T-helper 2 cell treated with Interferon-gamma antibody and Interleukin-4, amounts not matched to agents 5 μg/mL and 100 μg/mL, for 36 hours (primary cell): Measurements from ENCODE around the gene ANOS1.

Source experiments
- DNase-seq: peaks from one replicate; pipeline ENCODE4 v3.0.0; 2021; ENCODE audit warnings: low spot score
- H3K27ac Mint-ChIP-seq: one replicate; pipeline ENCODE4 v1.8.0; 2021; ENCODE audit warnings: mild to moderate bottlenecking, mixed read lengths
- H3K27me3 Mint-ChIP-seq: one replicate; pipeline ENCODE4 v1.8.0; 2021; ENCODE audit warnings: low read depth, mixed read lengths
- H3K36me3 Mint-ChIP-seq: one replicate; pipeline ENCODE4 v1.8.0; 2021; ENCODE audit warnings: low read depth, mixed read lengths
- H3K4me1 Mint-ChIP-seq: one replicate; pipeline ENCODE4 v1.8.0; 2021; ENCODE audit warnings: low read depth, mixed read lengths
- H3K4me3 Mint-ChIP-seq: one replicate; pipeline ENCODE4 v1.8.0; 2022; ENCODE audit warnings: mild to moderate bottlenecking, moderate library complexity, mixed read lengths
- H3K9me3 Mint-ChIP-seq: one replicate; pipeline ENCODE4 v1.8.0; 2021; ENCODE audit warnings: mixed read lengths

ANOS1 gene

DNA sequence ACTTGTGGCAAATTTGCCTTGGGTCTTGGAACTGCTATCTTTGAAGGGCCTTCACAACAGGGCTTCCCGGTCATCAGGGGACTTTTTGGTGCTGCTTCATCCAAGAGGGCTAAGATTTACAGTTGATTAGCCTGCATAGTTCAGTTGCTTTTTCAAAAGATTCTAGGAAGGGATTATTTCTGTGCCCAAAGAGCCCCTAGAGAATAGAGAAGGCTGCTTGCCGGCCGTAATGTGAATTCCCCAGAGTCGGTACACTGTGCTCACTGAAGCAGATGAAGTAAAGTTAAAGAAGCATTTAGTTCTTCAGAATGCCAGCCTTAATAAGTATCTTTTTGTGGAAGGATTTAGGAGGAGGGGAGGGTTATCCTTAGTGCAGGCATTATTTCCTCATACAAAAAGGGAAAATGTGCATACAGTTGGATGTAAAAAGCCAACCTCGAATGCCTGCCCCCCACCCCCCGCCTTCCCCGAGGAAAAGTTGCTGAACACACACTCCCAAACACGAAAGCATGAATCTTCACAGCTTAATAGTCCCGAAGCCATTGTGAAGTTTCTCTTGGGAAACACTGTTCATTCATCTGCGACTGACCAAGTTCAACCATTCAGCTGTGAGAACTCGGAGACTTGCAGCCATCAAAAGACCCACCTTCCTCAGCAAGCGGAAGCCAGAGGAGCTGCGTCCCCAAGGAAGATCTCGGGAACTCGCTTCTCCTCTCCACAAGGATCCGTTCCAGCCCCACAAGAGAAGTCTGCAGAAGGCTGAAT lies 47.6 kb downstream of the ANOS1 start:
- Mint-ChIP-seq H3K4me3 (no peak overlapping the region), H3K36me3 (no peaks in the 10 kb centered on the region), H3K4me1 (no peaks in the 10 kb centered on the region), H3K27me3 (no peaks in the 10 kb centered on the region), H3K9me3 (no peaks in the 10 kb centered on the region), H3K27ac (no peak overlapping the region)
- no peak for DNase-seq

DNA sequence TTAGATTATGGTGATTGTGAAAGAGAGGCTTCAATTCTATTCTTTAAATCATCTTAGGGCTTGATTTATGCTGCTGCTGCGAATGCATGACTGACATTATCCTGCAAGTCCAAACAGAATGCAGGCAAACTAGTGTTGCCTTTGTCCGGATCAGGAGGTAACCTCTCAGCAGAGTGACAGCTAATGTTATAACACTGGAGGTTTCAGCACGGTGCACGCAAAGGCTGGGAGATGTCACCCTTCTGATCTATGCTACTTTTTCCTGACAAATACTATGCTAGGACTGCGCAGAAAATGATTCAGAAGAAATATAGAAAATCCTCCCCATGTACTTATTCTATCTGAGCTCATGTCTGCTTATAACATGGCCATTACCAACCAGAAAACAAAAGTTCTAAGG lies 48.2 kb downstream of the ANOS1 start:
- Mint-ChIP-seq H3K36me3 (no peaks in the 10 kb centered on the region), H3K4me1 (no peaks in the 10 kb centered on the region), H3K27me3 (no peaks in the 10 kb centered on the region), H3K9me3 (no peaks in the 10 kb centered on the region), H3K27ac (no peak overlapping the region), H3K4me3 (no peak overlapping the region)
- no peak for DNase-seq

DNA sequence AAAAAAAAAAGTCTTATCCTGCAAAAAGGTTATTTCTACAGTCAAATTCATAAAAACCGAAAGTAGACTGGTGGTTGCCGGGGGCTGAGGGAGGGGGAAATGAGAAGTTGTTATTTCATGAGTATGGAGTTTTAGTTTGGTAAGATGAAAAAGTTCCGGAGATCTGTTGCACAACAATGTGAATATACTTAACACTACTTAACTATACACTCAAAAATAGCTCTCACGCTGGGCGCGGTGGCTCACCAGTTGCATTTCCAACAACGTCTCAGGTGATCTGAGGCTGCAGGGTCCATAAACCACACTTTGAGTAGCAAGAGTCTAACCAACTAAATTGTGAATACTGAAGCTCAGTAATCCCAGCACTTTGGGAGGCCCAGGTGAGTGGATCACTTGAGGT lies 52.4 kb downstream of the ANOS1 start:
- Mint-ChIP-seq H3K4me1 (no peaks in the 10 kb centered on the region), H3K9me3 (no peaks in the 10 kb centered on the region), H3K4me3 (no peak overlapping the region), H3K27me3 (no peaks in the 10 kb centered on the region), H3K36me3 (no peaks in the 10 kb centered on the region), H3K27ac (no peak overlapping the region)
- no peak for DNase-seq

DNA sequence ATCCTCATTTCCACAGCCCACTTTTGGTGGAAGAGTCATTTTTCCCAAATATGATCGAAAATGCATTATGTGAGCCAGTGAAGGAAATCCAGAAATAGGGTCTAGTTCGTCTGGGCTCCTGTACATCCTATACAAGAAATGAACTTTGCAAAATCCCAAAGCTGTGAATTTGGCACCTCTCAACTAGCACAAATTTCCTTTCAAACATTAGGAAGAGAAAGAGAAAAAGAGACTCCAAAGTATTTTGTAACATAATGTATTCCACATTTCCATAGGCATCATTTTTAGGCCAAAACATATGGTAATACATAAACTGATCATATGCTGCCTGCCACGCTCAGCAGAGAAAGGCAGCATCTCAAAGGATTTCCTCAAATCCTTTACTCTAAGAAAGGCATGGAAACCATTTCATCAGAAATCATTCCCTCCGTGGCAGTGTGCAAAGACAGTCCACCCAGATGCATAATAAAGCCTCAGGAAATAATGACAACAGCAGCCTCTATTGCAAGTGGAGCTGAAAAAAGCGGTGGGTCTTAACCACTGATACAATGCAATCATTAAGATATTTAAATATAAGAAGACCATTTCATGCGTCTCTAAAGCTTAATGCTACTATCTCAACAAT lies 56.8 kb downstream of the ANOS1 start:
- H3K4me1 Mint-ChIP-seq: no peaks in the 10 kb centered on the region
- no peaks in the 10 kb centered on the region for H3K36me3 Mint-ChIP-seq
- no peaks in the 10 kb centered on the region for H3K9me3 Mint-ChIP-seq
- DNase-seq: no peak
- H3K4me3 Mint-ChIP-seq: no peak overlapping the region
- H3K27ac Mint-ChIP-seq: no peak overlapping the region
- no peaks in the 10 kb centered on the region for H3K27me3 Mint-ChIP-seq

DNA sequence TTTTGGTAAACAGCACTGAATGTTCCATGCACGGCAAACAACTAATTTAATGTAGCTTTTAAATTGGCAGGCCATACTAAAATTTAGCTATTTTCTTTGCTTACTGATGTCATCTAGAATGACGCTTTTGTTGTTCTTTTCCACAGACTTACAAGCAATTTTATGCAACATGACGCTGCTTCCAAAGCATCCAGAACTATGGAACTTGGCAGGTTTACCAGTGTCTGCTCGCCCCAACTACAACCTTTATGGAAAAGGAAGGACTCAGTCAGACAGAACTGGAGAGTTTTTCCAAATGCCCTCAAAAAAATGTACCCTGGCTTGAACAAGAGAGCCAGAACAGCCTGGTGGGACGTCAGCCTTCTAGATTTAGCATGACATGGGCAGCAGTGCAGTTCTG lies 58.7 kb downstream of the ANOS1 start:
- no peaks in the 10 kb centered on the region for H3K27me3 Mint-ChIP-seq
- H3K27ac Mint-ChIP-seq: no peak overlapping the region
- H3K9me3 Mint-ChIP-seq: no peaks in the 10 kb centered on the region
- H3K4me3 Mint-ChIP-seq: no peak overlapping the region
- no peaks in the 10 kb centered on the region for H3K36me3 Mint-ChIP-seq
- no peak for DNase-seq
- no peaks in the 10 kb centered on the region for H3K4me1 Mint-ChIP-seq

DNA sequence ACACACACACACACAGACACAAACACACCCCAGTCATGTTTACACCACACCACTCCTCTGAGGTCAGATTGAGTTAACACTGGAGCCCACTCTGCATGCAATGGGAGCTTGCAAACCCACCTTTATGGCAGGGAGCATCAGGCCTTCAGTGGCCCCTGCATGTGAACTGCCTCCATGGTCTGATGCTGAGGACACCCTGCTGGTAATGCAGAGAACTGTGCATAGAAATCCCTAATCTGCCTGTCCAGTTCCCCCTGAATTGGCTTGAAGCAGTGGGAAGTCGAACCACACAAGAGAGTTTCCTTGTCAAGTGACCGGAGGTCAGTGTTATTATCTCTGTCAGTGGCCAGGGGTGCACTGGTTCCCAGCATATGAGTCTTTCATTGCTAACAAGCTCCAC lies 59.8 kb downstream of the ANOS1 start:
- no peaks in the 10 kb centered on the region for H3K27me3 Mint-ChIP-seq
- H3K27ac Mint-ChIP-seq: no peak overlapping the region
- H3K9me3 Mint-ChIP-seq: no peaks in the 10 kb centered on the region
- no peak for DNase-seq
- no peaks in the 10 kb centered on the region for H3K36me3 Mint-ChIP-seq
- no peak overlapping the region for H3K4me3 Mint-ChIP-seq
- no peaks in the 10 kb centered on the region for H3K4me1 Mint-ChIP-seq

DNA sequence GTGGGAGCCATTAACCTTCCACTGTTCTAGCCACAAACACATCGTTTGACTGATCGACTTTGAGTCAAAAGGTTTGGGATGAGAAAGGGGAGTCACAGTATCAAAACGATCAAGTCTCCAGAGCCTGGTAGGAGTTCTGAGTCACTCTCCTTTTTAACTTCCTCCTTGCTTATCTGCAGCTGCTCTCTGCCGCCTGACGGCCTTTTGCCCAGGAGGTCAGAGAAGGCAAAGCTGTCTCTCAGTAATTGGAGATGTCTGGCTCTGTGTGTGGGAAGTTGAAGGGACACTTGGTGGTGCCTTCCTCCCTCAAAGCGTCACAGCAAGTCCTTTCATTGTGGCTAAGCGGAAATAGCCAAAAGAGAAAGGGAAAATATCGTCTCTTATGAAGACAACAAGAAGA lies 63.1 kb downstream of the ANOS1 start:
- H3K4me3 Mint-ChIP-seq: no peak overlapping the region
- no peaks in the 10 kb centered on the region for H3K4me1 Mint-ChIP-seq
- H3K9me3 Mint-ChIP-seq: no peaks in the 10 kb centered on the region
- DNase-seq: no peak
- no peak overlapping the region for H3K27ac Mint-ChIP-seq
- H3K36me3 Mint-ChIP-seq: no peaks in the 10 kb centered on the region
- no peaks in the 10 kb centered on the region for H3K27me3 Mint-ChIP-seq

DNA sequence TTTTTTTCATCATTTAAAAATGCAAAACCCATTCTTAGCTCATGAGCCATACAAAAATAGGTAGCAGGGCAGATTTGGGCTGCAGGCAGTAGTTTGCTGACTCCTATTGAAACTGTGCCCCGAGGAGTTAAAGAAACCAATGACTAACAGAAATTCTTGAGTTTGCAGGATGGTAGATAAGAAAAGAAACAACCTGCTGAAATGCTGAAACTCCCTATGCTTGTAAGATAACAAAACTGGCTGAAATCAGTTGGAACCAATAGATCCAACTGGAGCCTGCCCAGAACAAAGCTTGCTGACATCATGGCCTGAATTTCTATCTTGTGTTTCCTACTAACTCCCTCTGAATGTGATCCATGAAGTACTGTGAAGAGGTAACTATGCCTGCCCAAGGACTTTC lies 68.6 kb downstream of the ANOS1 start:
- Mint-ChIP-seq H3K27me3 (no peaks in the 10 kb centered on the region), H3K9me3 (no peaks in the 10 kb centered on the region), H3K4me3 (no peak overlapping the region), H3K36me3 (no peaks in the 10 kb centered on the region), H3K4me1 (no peaks in the 10 kb centered on the region), H3K27ac (no peak overlapping the region)
- DNase-seq: no peak

DNA sequence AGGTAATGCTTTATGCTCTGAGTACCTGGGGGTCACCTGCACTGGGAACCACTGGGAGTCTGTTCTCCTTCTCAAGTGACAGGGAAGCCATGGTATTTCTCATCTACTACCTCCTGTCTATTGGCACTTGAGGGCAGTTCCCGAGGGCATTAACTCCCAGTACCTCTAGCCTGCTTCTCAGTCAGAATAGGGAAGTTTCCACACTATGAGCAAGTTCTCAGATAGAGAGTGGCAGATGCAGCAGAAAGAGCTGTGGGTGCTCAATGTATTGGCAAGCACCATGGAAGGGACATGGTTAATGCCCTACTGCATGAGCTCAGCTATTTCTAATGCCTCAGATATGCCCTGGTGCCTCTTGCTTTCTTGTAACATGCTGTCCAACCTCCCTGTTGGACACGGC lies 74.1 kb downstream of the ANOS1 start:
- no peak for DNase-seq
- H3K4me3 Mint-ChIP-seq: no peak overlapping the region
- H3K36me3 Mint-ChIP-seq: no peaks in the 10 kb centered on the region
- H3K27ac Mint-ChIP-seq: no peak overlapping the region
- H3K4me1 Mint-ChIP-seq: no peaks in the 10 kb centered on the region
- H3K27me3 Mint-ChIP-seq: no peaks in the 10 kb centered on the region
- H3K9me3 Mint-ChIP-seq: no peaks in the 10 kb centered on the region

DNA sequence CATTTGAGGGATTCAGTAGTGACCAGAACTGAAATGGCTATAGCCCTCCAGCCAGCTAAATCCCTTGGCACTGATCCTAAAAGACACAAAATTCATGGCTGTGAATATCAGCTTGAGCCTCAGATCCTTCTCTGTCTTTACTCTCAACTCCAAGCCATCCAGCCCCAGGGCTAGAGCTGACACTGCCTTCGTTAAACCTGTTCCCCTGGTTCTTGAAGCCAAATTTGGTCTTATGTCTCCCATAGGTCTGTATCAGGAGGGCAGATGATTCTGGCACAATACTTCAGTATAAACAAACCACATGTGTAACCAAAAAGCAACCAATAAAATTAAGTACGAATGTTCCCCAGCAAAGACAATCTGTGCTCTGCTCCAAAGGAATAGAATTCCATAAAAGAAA lies 78.0 kb downstream of the ANOS1 start:
- no peak overlapping the region for H3K27ac Mint-ChIP-seq
- no peak overlapping the region for H3K4me3 Mint-ChIP-seq
- no peaks in the 10 kb centered on the region for H3K4me1 Mint-ChIP-seq
- no peaks in the 10 kb centered on the region for H3K36me3 Mint-ChIP-seq
- DNase-seq: no peak
- no peaks in the 10 kb centered on the region for H3K27me3 Mint-ChIP-seq
- H3K9me3 Mint-ChIP-seq: no peaks in the 10 kb centered on the region

DNA sequence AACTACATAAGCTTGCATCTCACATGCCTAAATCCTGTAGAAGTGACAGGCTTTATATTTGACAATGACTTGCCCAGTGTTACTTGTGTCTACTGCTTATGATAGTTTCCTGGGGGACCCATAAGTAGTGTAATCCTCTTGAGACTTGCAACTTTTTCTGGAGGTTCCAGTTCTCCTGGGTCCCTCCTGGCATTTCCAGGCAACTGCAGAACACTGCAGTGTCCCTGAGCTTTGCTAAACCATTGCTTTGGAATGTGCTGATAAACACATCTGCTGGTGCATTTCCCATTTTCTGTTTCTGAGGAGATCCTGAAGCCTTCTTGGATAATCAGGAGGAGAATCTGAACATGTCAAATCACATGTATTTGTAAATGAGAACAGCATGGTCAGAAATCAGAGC lies 82.0 kb downstream of the ANOS1 start:
- no peak overlapping the region for H3K4me3 Mint-ChIP-seq
- H3K27me3 Mint-ChIP-seq: no peaks in the 10 kb centered on the region
- H3K27ac Mint-ChIP-seq: no peak overlapping the region
- H3K36me3 Mint-ChIP-seq: no peaks in the 10 kb centered on the region
- H3K9me3 Mint-ChIP-seq: no peaks in the 10 kb centered on the region
- no peaks in the 10 kb centered on the region for H3K4me1 Mint-ChIP-seq
- DNase-seq: no peak

DNA sequence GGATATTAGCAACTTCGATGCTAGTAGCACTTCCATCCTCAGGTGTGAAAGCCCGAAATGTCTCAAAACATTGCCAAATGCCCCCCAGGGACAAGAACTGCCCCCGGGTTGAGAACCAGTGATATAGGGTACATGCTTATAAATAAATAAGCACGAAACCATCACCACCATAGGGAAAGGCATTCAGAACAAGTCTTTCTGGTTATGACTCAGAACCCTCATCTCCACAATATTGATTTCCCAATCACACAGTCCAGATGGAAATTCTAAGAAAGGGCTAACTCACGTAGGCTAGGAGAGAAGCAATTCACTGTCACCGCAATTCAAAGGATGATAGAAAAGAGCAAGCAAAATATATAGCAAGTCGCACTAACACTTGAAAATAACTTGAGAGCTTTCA lies 84.8 kb downstream of the ANOS1 start:
- Mint-ChIP-seq H3K4me3 (no peak overlapping the region), H3K27me3 (no peaks in the 10 kb centered on the region), H3K9me3 (no peaks in the 10 kb centered on the region), H3K27ac (no peak overlapping the region), H3K4me1 (no peaks in the 10 kb centered on the region), H3K36me3 (no peaks in the 10 kb centered on the region)
- no peak for DNase-seq

DNA sequence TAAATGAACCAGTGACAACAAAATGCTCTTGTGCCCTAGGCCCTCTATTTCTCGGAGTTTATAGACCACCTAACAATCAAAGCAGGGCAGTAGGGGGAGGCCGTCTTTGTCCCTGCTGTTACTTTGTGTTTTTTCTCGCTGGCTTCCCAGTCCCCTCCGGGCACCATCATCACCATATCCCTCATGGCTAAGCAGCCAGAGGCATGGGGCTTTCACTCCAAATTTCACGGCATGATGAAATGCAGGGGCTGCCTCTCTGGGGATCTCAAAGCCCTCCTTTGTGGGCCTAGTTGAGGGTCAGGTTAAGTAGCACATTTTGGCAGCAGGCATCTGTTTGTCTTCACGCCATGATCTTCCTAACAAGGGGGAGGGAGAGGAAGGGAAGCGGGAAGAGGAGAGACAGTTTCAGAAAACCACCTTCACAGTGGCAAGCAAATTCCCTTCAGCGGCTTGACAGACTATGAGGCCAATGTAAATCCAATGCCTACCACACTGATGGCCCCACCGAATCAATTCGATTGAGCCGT lies 91.9 kb downstream of the ANOS1 start:
- Mint-ChIP-seq H3K4me1 (no peaks in the 10 kb centered on the region), H3K27ac (no peak overlapping the region), H3K36me3 (no peaks in the 10 kb centered on the region), H3K27me3 (no peaks in the 10 kb centered on the region), H3K4me3 (no peak overlapping the region), H3K9me3 (no peaks in the 10 kb centered on the region)
- DNase-seq: no peak

DNA sequence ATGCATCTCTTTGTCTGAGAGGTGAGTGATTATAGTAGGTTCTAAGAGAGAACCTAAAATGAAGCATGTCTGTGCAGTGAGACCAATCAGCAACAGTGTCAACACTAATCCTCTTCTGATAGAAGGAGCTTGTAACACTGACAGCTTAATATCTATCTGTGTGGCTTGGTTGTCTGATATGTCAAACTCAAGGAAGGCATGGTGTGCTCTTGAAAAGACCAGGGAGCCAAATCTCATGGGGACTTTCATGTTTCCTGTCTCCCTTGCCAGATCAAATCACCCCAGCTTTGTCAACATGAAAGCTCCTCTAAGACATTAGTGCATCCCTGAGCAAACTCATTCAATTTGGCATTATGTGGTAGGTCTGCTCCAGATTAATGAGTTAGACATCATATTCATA lies 95.4 kb downstream of the ANOS1 start:
- Mint-ChIP-seq H3K4me3 (no peak overlapping the region), H3K27ac (no peak overlapping the region), H3K9me3 (no peaks in the 10 kb centered on the region), H3K27me3 (no peaks in the 10 kb centered on the region), H3K4me1 (no peaks in the 10 kb centered on the region), H3K36me3 (no peaks in the 10 kb centered on the region)
- no peak for DNase-seq

DNA sequence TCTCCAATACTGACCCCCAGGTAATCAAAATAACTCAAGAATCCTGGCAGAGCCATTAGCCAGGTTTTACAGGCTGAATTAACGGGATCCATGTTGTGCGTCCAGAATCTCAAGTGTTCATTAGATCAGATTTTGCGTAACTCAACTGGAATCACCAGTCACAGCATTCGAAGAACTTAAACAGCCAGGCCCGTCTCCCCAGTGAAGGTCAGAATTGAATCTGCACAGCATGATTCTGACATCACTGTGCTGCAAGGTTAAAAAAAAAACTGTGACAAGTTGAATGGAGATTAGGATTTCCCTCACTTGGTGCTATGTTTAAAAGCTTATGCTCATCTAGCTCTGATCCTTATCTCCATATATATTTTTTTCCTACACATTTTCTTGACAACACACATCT lies 96.1 kb downstream of the ANOS1 start:
- Mint-ChIP-seq H3K36me3 (no peaks in the 10 kb centered on the region), H3K4me3 (no peak overlapping the region), H3K27ac (no peak overlapping the region), H3K9me3 (no peaks in the 10 kb centered on the region), H3K4me1 (no peaks in the 10 kb centered on the region), H3K27me3 (no peaks in the 10 kb centered on the region)
- DNase-seq: no peak
